CD4-positive, alpha-beta T cell (primary cell): ENCODE data around the gene TGFB1I1. TPM values are rescaled to one million over a fixed set of nuclear protein-coding genes. Genes with fewer than 3 reads are reported as not detected.
A peak's percentile ranks its signal among the peaks of the same experiment; 100 is the strongest.

Experiments
- ATAC-seq: fragments of 200-7000 bp; cut with Tn5 transposase; one replicate; pipeline ENCODE4 v1.10.0; 2022; ENCODE audit warnings: mild to moderate bottlenecking; ENCODE audit not compliant: poor library complexity
- CTCF ChIA-PET: fragments of 350-600 bp; sonication (Branson Sonifier 250); formaldehyde crosslinking; loops from one replicate; lab custom pipeline; 2021; ENCODE audit warnings: antibody characterized with exemption, inconsistent platforms; lab: Charles Lee
- POLR2A ChIA-PET: fragments of 350-600 bp; sonication (Branson Sonifier 250); formaldehyde crosslinking; loops from one replicate; lab custom pipeline; 2021; ENCODE audit warnings: antibody characterized with exemption, inconsistent platforms; lab: Charles Lee
- DNase-seq, 14 experiments: peaks; one replicate each; pipeline ENCODE4 v3.0.0-alpha.2; 2013 to 2020; ENCODE audit warnings: mixed read lengths in 2 of 14
- H3K27ac ChIP-seq, 2 donors: one replicate each; pipeline versions ENCODE4 v1.5.1 to v1.7.0; 2013; ENCODE audit warnings: low read length in 2 of 2, low read depth in 1 of 2, mild to moderate bottlenecking in 1 of 2
- H3K27me3 ChIP-seq, 2 experiments: 1 replicate in 1 of 2; 2 replicates in 1 of 2; pipeline versions ENCODE4 v1.6.1 to v1.7.0; 2013; ENCODE audit warnings: low read length in 2 of 2, control low read depth in 1 of 2, mild to moderate bottlenecking in 1 of 2, moderate library complexity in 1 of 2; ENCODE audit not compliant: insufficient read depth in 2 of 2, control insufficient read depth in 1 of 2
- H3K36me3 ChIP-seq: one replicate; pipeline ENCODE4 v1.6.1; 2013; ENCODE audit warnings: low read length, control low read depth; ENCODE audit not compliant: insufficient read depth
- H3K4me1 ChIP-seq: one replicate; pipeline ENCODE4 v1.6.1; 2013; ENCODE audit warnings: low read length, control low read depth; ENCODE audit not compliant: insufficient read depth
- H3K4me3 ChIP-seq: one replicate; pipeline ENCODE4 v1.5.1; 2013; ENCODE audit warnings: mild to moderate bottlenecking, low read length, moderate library complexity
- H3K9me3 ChIP-seq, 2 experiments: 1 replicate in 1 of 2; 2 replicates in 1 of 2; pipeline versions ENCODE4 v1.6.1 to v1.7.0; 2013; ENCODE audit warnings: low read length in 2 of 2, mild to moderate bottlenecking in 2 of 2, control low read depth in 1 of 2, moderate library complexity in 1 of 2; ENCODE audit not compliant: control insufficient read depth in 1 of 2, insufficient read depth in 1 of 2
- H3K27ac Mint-ChIP-seq: one replicate; pipeline ENCODE4 v1.8.0; 2020; ENCODE audit warnings: mixed read lengths
- H3K27me3 Mint-ChIP-seq: one replicate; pipeline ENCODE4 v1.8.0; 2021; ENCODE audit warnings: mixed read lengths
- H3K36me3 Mint-ChIP-seq: one replicate; pipeline ENCODE4 v1.8.0; 2021; ENCODE audit warnings: low read depth, mixed read lengths
- H3K4me1 Mint-ChIP-seq: one replicate; pipeline ENCODE4 v1.8.0; 2021; ENCODE audit warnings: low read depth, mixed read lengths
- H3K4me3 Mint-ChIP-seq: one replicate; pipeline ENCODE4 v1.8.0; 2020; ENCODE audit warnings: mild to moderate bottlenecking, mixed read lengths
- H3K9me3 Mint-ChIP-seq: one replicate; pipeline ENCODE4 v1.8.0; 2020; ENCODE audit warnings: mixed read lengths
- CTCF ChIP-seq: fragments of 200-600 bp; IDR thresholded peaks from one replicate; pipeline ENCODE4 v1.8.0; 2022; ENCODE audit warnings: antibody characterized with exemption, mild to moderate bottlenecking
- intact Hi-C, 2 experiments: fragments of 100-400 bp; cut with DNase I in 1 of 2; cut with micrococcal nuclease in 1 of 2; formaldehyde crosslinking; loops; one replicate each; pipeline versions ENCODE4 v1.15.1 to v1.9.0; 2023 to 2025; cut with DNase I, micrococcal nuclease
- total RNA-seq, 174 experiments: library from RNA in 2 of 174; stranded (reverse) in 2 of 174; gene quantifications; one replicate each; pipeline ENCODE4 v1.2.3 and lab custom pipeline; 2021 to 2026

TGFB1I1 gene
- total RNA-seq, 2 experiments from 2014 or later = 0.36 to 0.42 TPM

- no peak for ATAC-seq
- H3K4me1 Mint-ChIP-seq = peaks cover 13% of the 10 kb centered on the region
These were observed 12.7 kb downstream of the TGFB1I1 start for GRCh38 chr16:31484491-31485171.

GRCh38 chr16:31485571-31485970 lies 13.6 kb downstream of the TGFB1I1 start:
- intact Hi-C loops = loop anchor here in 1 of 2 experiments (10.0 kb wide), 1 partner anchor 229 kb away; a partner anchor contains a TSS
- Histone ChIP-seq H3K36me3 (no peaks in the 10 kb centered on the region), H3K4me1 (peaks cover 27% of the 10 kb centered on the region), H3K9me3 (no peaks in the 10 kb centered on the region), H3K4me3 (no peak overlapping the region), H3K27ac (no peak overlapping the region), H3K27me3 (no peaks in the 10 kb centered on the region)
- ChIA-PET POLR2A (interaction anchor here (5.7 kb wide), 1 partner anchor 22 kb away, joined by 47 read pairs; the partner anchor contains the start of gene RUSF1), CTCF (no interaction called here)
- peak overlapping the region; percentile 31 for H3K4me3 Mint-ChIP-seq
- TF ChIP-seq CTCF = no peak
- H3K27me3 Mint-ChIP-seq = no peaks in the 10 kb centered on the region
- no peaks in the 10 kb centered on the region for H3K9me3 Mint-ChIP-seq
- no peak overlapping the region for H3K27ac Mint-ChIP-seq
- H3K4me1 Mint-ChIP-seq = peaks cover 13% of the 10 kb centered on the region
- DNase-seq (no peak), ATAC-seq (no peak)
- peaks cover 10% of the 10 kb centered on the region for H3K36me3 Mint-ChIP-seq

More at GRCh38 chr16:31484491-31485171, 12.7 kb downstream of the TGFB1I1 start:
- Histone ChIP-seq H3K4me1 (peaks cover 27% of the 10 kb centered on the region), H3K36me3 (no peaks in the 10 kb centered on the region), H3K9me3 (no peaks in the 10 kb centered on the region), H3K27me3 (no peaks in the 10 kb centered on the region), H3K4me3 (no peak overlapping the region), H3K27ac (no peak overlapping the region)
- H3K36me3 Mint-ChIP-seq = peaks cover 9% of the 10 kb centered on the region
- no peaks in the 10 kb centered on the region for H3K9me3 Mint-ChIP-seq
- H3K27me3 Mint-ChIP-seq = no peaks in the 10 kb centered on the region
- no peak for TF ChIP-seq CTCF
- no peak overlapping the region for H3K27ac Mint-ChIP-seq
- POLR2A ChIA-PET = interaction anchor here (5.7 kb wide), 1 partner anchor 23 kb away, joined by 47 read pairs; the partner anchor contains the start of gene RUSF1
- H3K4me3 Mint-ChIP-seq = no peak overlapping the region
- CTCF ChIA-PET = no interaction called here
- intact Hi-C loops = loop anchor here in 1 of 2 experiments (10.0 kb wide), 1 partner anchor 230 kb away; a partner anchor contains a TSS
- DNase-seq = no peak

- Histone ChIP-seq H3K4me3 (no peak overlapping the region), H3K27ac (no peak overlapping the region), H3K4me1 (peaks cover 27% of the 10 kb centered on the region), H3K36me3 (no peaks in the 10 kb centered on the region), H3K27me3 (no peaks in the 10 kb centered on the region), H3K9me3 (no peaks in the 10 kb centered on the region)
- Mint-ChIP-seq H3K36me3 (peaks cover 10% of the 10 kb centered on the region), H3K4me1 (peaks cover 13% of the 10 kb centered on the region), H3K27me3 (no peaks in the 10 kb centered on the region), H3K9me3 (no peaks in the 10 kb centered on the region), H3K27ac (peak overlapping the region; percentile 56), H3K4me3 (peak overlapping the region; percentile 92)
- no peak for TF ChIP-seq CTCF
- ATAC-seq (no peak), DNase-seq (no peak)
- intact Hi-C loops = loop anchor here in 1 of 2 experiments (10.0 kb wide), 1 partner anchor 229 kb away; a partner anchor contains a TSS
- POLR2A ChIA-PET = interaction anchor here (4.0 to 5.7 kb wide), 3 partner anchors 9 to 26 kb away, joined by 32 to 47 read pairs (median 45); partner anchors contain the start of genes ARMC5 and RUSF1
- CTCF ChIA-PET = no interaction called here
These were observed 14.1 kb downstream of the TGFB1I1 start for GRCh38 chr16:31486045-31486444.
